LHCN-M2 (cell line): Measurements from ENCODE around the gene SLC22A6. TPM values are rescaled to one million over a fixed set of nuclear protein-coding genes. Genes with fewer than 3 reads are reported as not detected.
"Not testable (repeated sequence)": the region's sequence is repeated elsewhere in the genome, so short reads cannot be mapped to it uniquely, and the experiment has no call there.

Experiments
- DNase-seq: peaks from one replicate; pipeline ENCODE4 v3.0.0-alpha.2; 2012; ENCODE audit warnings: low read depth
- total RNA-seq: library from RNA; depleted of rRNA; stranded (reverse); fragments of >200 nt; gene quantifications from 2 replicates; pipeline ENCODE4 v1.2.3, GENCODE V29; 2014

SLC22A6 gene
- total RNA-seq, 1 experiment from 2014 or later = not detected

- no peak for DNase-seq
Observed at GRCh38 chr11:62985041-62985750, 429 bp upstream of the SLC22A6 start.

- no peak for DNase-seq
Observed at GRCh38 chr11:62983536-62984199, 1.1 kb downstream of the SLC22A6 start.

GRCh38 chr11:62981743-62982142 is 3.0 kb downstream of the SLC22A6 start:
- no peak for DNase-seq

GRCh38 chr11:62980133-62980760 is 4.5 kb downstream of the SLC22A6 start:
- DNase-seq = no peak

GRCh38 chr11:62976109-62976508 is 8.7 kb downstream of the SLC22A6 start:
- DNase-seq = no peak

- DNase-seq = peak; percentile 16
Observed at GRCh38 chr11:62974848-62975522, 9.8 kb downstream of the SLC22A6 start.

- DNase-seq = no peak
Observed at GRCh38 chr11:62965574-62965973, 19.2 kb downstream of the SLC22A6 start.

GRCh38 chr11:62962391-62962790 is 22.4 kb downstream of the SLC22A6 start:
- no peak for DNase-seq

GRCh38 chr11:62961017-62961570 is 23.7 kb downstream of the SLC22A6 start:
- no peak for DNase-seq

- no peak for DNase-seq
Observed at GRCh38 chr11:62959422-62959980, 25.3 kb downstream of the SLC22A6 start.

- peak; percentile 60 for DNase-seq
Observed at GRCh38 chr11:62958547-62959421, 26.0 kb downstream of the SLC22A6 start.

- no peak for DNase-seq
Observed at GRCh38 chr11:62957147-62957546, 27.6 kb downstream of the SLC22A6 start.

GRCh38 chr11:62954478-62954877 is 30.3 kb downstream of the SLC22A6 start:
- no peak for DNase-seq

- DNase-seq = no peak
Observed at GRCh38 chr11:62953811-62954210, 31.0 kb downstream of the SLC22A6 start.

- no peak for DNase-seq
Observed at GRCh38 chr11:62948765-62949320, 35.9 kb downstream of the SLC22A6 start.

- DNase-seq = not testable (repeated sequence)
Observed at GRCh38 chr11:62945538-62945937, 39.2 kb downstream of the SLC22A6 start.

- DNase-seq = not testable (repeated sequence)
Observed at GRCh38 chr11:62937528-62937927, 47.2 kb downstream of the SLC22A6 start.

- no peak for DNase-seq
Observed at GRCh38 chr11:62934496-62934785, 50.3 kb downstream of the SLC22A6 start.

- no peak for DNase-seq
Observed at GRCh38 chr11:62933750-62934495, 50.8 kb downstream of the SLC22A6 start.

- no peak for DNase-seq
Observed at GRCh38 chr11:62933285-62933684, 51.5 kb downstream of the SLC22A6 start.
